ENCODE data around the gene BTNL9.

The BTNL9 gene

GRCh38 chr5:181060924-181061323, 20.9 kb downstream of the BTNL9 start:
- H3K36me3 Mint-ChIP-seq (ENCODE audit: low read depth): no peaks in the 10 kb centered on the region
- H3K4me1 Mint-ChIP-seq (ENCODE audit: low read depth): no peaks in the 10 kb centered on the region
- no peak overlapping the region for H3K27ac Mint-ChIP-seq
- intact Hi-C loops (cut with micrococcal nuclease): no loop called here
- H3K4me3 Mint-ChIP-seq: no peak overlapping the region
- peaks cover 8% of the 10 kb centered on the region for H3K9me3 Mint-ChIP-seq
- H3K27me3 Mint-ChIP-seq: peaks cover 80% of the 10 kb centered on the region

GRCh38 chr5:181061645-181062044, 21.6 kb downstream of the BTNL9 start:
- H3K4me1 Mint-ChIP-seq (ENCODE audit: low read depth): no peaks in the 10 kb centered on the region
- no peaks in the 10 kb centered on the region for H3K36me3 Mint-ChIP-seq (ENCODE audit: low read depth)
- H3K27ac Mint-ChIP-seq: no peak overlapping the region

GRCh38 chr5:181062631-181063030, 22.6 kb downstream of the BTNL9 start:
- Mint-ChIP-seq H3K36me3 (ENCODE audit: low read depth) (no peaks in the 10 kb centered on the region), H3K4me1 (ENCODE audit: low read depth) (no peaks in the 10 kb centered on the region), H3K4me3 (no peak overlapping the region), H3K9me3 (peaks cover 8% of the 10 kb centered on the region), H3K27ac (no peak overlapping the region), H3K27me3 (peaks cover 76% of the 10 kb centered on the region)
- intact Hi-C loops (cut with micrococcal nuclease): no loop called here

More at GRCh38 chr5:181061645-181062044, 21.6 kb downstream of the BTNL9 start:
- intact Hi-C loops (cut with micrococcal nuclease): no loop called here
- Mint-ChIP-seq H3K4me3 (no peak overlapping the region), H3K9me3 (peaks cover 8% of the 10 kb centered on the region), H3K27me3 (peaks cover 79% of the 10 kb centered on the region)

GRCh38 chr5:181063514-181063913, 23.4 kb downstream of the BTNL9 start:
- no peak overlapping the region for H3K4me3 Mint-ChIP-seq
- H3K4me1 Mint-ChIP-seq (ENCODE audit: low read depth): no peaks in the 10 kb centered on the region
- peaks cover 74% of the 10 kb centered on the region for H3K27me3 Mint-ChIP-seq
- H3K36me3 Mint-ChIP-seq (ENCODE audit: low read depth): no peaks in the 10 kb centered on the region
- H3K9me3 Mint-ChIP-seq: peaks cover 8% of the 10 kb centered on the region
- no peak overlapping the region for H3K27ac Mint-ChIP-seq
- intact Hi-C loops (cut with micrococcal nuclease): no loop called here

- no peak overlapping the region for H3K4me3 Mint-ChIP-seq
- H3K9me3 Mint-ChIP-seq: peaks cover 8% of the 10 kb centered on the region
- no peaks in the 10 kb centered on the region for H3K36me3 Mint-ChIP-seq (ENCODE audit: low read depth)
- no peak overlapping the region for H3K27ac Mint-ChIP-seq
- intact Hi-C loops (cut with micrococcal nuclease): no loop called here
- no peaks in the 10 kb centered on the region for H3K4me1 Mint-ChIP-seq (ENCODE audit: low read depth)
- H3K27me3 Mint-ChIP-seq: peaks cover 74% of the 10 kb centered on the region
Measured at GRCh38 chr5:181064987-181065386, 24.9 kb downstream of the BTNL9 start.

GRCh38 chr5:181069767-181070491, 29.9 kb downstream of the BTNL9 start:
- Mint-ChIP-seq H3K4me1 (ENCODE audit: low read depth) (no peaks in the 10 kb centered on the region), H3K27me3 (peaks cover 61% of the 10 kb centered on the region)

GRCh38 chr5:181070523-181070922, 30.5 kb downstream of the BTNL9 start:
- H3K27me3 Mint-ChIP-seq: peaks cover 60% of the 10 kb centered on the region
- no peaks in the 10 kb centered on the region for H3K9me3 Mint-ChIP-seq
- H3K4me3 Mint-ChIP-seq: no peak overlapping the region
- H3K27ac Mint-ChIP-seq: no peak overlapping the region
- intact Hi-C loops (cut with micrococcal nuclease): no loop called here
- H3K4me1 Mint-ChIP-seq (ENCODE audit: low read depth): no peaks in the 10 kb centered on the region
- no peaks in the 10 kb centered on the region for H3K36me3 Mint-ChIP-seq (ENCODE audit: low read depth)

More at GRCh38 chr5:181069767-181070491, 29.9 kb downstream of the BTNL9 start:
- intact Hi-C loops (cut with micrococcal nuclease): no loop called here
- no peaks in the 10 kb centered on the region for H3K36me3 Mint-ChIP-seq (ENCODE audit: low read depth)
- H3K27ac Mint-ChIP-seq: no peak overlapping the region
- H3K9me3 Mint-ChIP-seq: no peaks in the 10 kb centered on the region
- no peak overlapping the region for H3K4me3 Mint-ChIP-seq

- intact Hi-C loops (cut with micrococcal nuclease): no loop called here
- no peak overlapping the region for H3K4me3 Mint-ChIP-seq
- H3K27me3 Mint-ChIP-seq: peaks cover 55% of the 10 kb centered on the region
- H3K4me1 Mint-ChIP-seq (ENCODE audit: low read depth): no peaks in the 10 kb centered on the region
- no peaks in the 10 kb centered on the region for H3K36me3 Mint-ChIP-seq (ENCODE audit: low read depth)
- H3K27ac Mint-ChIP-seq: no peak overlapping the region
- H3K9me3 Mint-ChIP-seq: no peaks in the 10 kb centered on the region
Measured at GRCh38 chr5:181071257-181071656, 31.2 kb downstream of the BTNL9 start.

GRCh38 chr5:181076920-181077319, 36.9 kb downstream of the BTNL9 start:
- Mint-ChIP-seq H3K27ac (no peak overlapping the region), H3K36me3 (ENCODE audit: low read depth) (no peaks in the 10 kb centered on the region), H3K4me3 (no peak overlapping the region), H3K4me1 (ENCODE audit: low read depth) (no peaks in the 10 kb centered on the region), H3K27me3 (peaks cover 41% of the 10 kb centered on the region), H3K9me3 (no peaks in the 10 kb centered on the region)
- intact Hi-C loops (cut with micrococcal nuclease): no loop called here

- Mint-ChIP-seq H3K27ac (no peak overlapping the region), H3K27me3 (peaks cover 60% of the 10 kb centered on the region), H3K4me1 (ENCODE audit: low read depth) (no peaks in the 10 kb centered on the region), H3K4me3 (no peak overlapping the region), H3K36me3 (ENCODE audit: low read depth) (no peaks in the 10 kb centered on the region), H3K9me3 (no peaks in the 10 kb centered on the region)
- intact Hi-C loops (cut with micrococcal nuclease): no loop called here
Measured at GRCh38 chr5:181081989-181082388, 41.9 kb downstream of the BTNL9 start.

GRCh38 chr5:181084621-181085195, 44.6 kb downstream of the BTNL9 start:
- intact Hi-C loops (cut with micrococcal nuclease): no loop called here
- no peak overlapping the region for H3K27ac Mint-ChIP-seq
- H3K4me1 Mint-ChIP-seq (ENCODE audit: low read depth): peaks cover 5% of the 10 kb centered on the region
- H3K36me3 Mint-ChIP-seq (ENCODE audit: low read depth): no peaks in the 10 kb centered on the region
- H3K27me3 Mint-ChIP-seq: peaks cover 52% of the 10 kb centered on the region
- no peak overlapping the region for H3K4me3 Mint-ChIP-seq
- H3K9me3 Mint-ChIP-seq: no peaks in the 10 kb centered on the region

- Mint-ChIP-seq H3K27ac (no peak overlapping the region), H3K4me1 (ENCODE audit: low read depth) (peaks cover 5% of the 10 kb centered on the region), H3K4me3 (no peak overlapping the region), H3K27me3 (peaks cover 45% of the 10 kb centered on the region), H3K9me3 (no peaks in the 10 kb centered on the region), H3K36me3 (ENCODE audit: low read depth) (no peaks in the 10 kb centered on the region)
- intact Hi-C loops (cut with micrococcal nuclease): no loop called here
Measured at GRCh38 chr5:181086026-181086883, 46.2 kb downstream of the BTNL9 start.

GRCh38 chr5:181086884-181087205, 46.8 kb downstream of the BTNL9 start:
- intact Hi-C loops (cut with micrococcal nuclease): no loop called here
- H3K27ac Mint-ChIP-seq: no peak overlapping the region
- no peaks in the 10 kb centered on the region for H3K36me3 Mint-ChIP-seq (ENCODE audit: low read depth)
- H3K4me3 Mint-ChIP-seq: no peak overlapping the region
- no peaks in the 10 kb centered on the region for H3K9me3 Mint-ChIP-seq
- H3K4me1 Mint-ChIP-seq (ENCODE audit: low read depth): peaks cover 5% of the 10 kb centered on the region
- peaks cover 45% of the 10 kb centered on the region for H3K27me3 Mint-ChIP-seq

GRCh38 chr5:181087309-181087708, 47.2 kb downstream of the BTNL9 start:
- Mint-ChIP-seq H3K27me3 (peaks cover 43% of the 10 kb centered on the region), H3K36me3 (ENCODE audit: low read depth) (no peaks in the 10 kb centered on the region)
- intact Hi-C loops (cut with micrococcal nuclease): no loop called here

More at GRCh38 chr5:181087309-181087708, 47.2 kb downstream of the BTNL9 start:
- Mint-ChIP-seq H3K27ac (no peak overlapping the region), H3K4me1 (ENCODE audit: low read depth) (peaks cover 5% of the 10 kb centered on the region), H3K4me3 (no peak overlapping the region), H3K9me3 (no peaks in the 10 kb centered on the region)

Data from dendritic cell treated with granulocyte-macrophage colony-stimulating factor and Interleukin-4, amounts not matched to agents 40 ng/mL and 50 ng/mL, for 4 days (primary cell).